GM18868 (cell line): ENCODE data around the gene CDK5.

ENCODE experiments used
- ATAC-seq: cut with Tn5 transposase; IDR thresholded peaks from one replicate; pipeline ENCODE4 v1.9.1; 2021; ENCODE audit warnings: mild to moderate bottlenecking, moderate library complexity; ENCODE audit not compliant: unreplicated experiment

The CDK5 gene

DNA sequence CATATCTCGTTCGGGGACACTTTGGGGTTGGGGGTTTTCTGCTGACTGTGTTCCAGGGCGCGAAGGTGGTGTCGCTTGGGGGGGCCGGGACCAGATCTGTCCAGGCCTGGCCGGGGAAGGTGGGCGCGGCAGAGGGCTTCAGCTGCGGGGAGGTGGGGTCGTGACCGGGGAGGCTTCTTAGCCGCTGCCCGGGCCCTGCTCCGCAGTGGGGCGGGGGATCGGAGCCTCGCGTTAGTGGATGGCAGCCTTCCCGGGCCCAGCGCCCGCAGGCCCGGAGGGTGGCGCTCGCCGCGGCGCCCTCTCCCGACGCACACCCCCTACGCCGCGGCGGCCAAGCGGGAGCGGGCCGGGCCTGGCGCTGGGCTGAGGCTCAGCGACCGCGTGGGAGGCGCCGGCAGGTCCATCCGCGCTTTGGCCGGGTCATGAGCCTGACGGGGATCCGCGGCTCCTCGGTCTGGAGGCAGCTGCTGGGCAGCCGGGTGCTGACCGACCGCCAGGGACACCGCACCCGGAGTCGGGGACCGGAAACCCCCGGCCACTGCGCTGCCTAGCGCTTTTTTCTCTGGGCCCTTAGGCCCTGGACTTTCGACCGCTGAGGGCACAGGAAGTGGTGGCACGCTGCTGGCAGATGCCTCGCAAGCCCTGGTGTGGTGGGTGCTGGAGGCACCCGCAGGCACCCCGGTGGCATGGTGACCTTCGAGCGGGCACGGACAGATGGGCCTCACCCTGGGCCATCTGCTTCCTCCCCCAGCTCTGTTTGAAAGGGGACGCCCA, 29.7 kb upstream of the CDK5 start:
- peak; percentile 17 for ATAC-seq

DNA sequence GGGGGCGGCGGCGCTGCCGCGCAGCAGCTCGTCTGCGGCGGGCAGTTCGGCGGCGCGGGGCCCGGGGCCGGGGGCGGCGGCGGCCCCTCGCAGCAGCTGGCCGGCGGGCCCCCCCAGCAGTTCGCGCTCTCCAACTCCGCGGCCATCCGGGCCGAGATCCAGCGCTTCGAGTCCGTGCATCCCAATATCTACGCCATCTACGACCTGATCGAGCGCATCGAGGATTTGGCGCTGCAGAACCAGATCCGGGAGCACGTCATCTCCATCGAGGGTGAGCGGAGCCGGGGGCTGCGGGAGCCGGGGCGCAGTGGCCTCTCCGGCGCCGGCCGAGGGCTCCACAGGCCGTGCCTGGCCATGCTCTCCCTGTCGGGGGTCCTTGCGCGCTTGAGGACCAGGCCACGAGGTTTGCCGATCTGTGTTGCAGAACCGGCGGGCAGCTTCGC, 29.1 kb upstream of the CDK5 start:
- ATAC-seq, result no peak

- peak; percentile 39 for ATAC-seq
These were observed 28.3 kb upstream of the CDK5 start, which contains the start of gene AGAP3 for GRCh38 chr7:151085691-151086620. TSS of gene AGAP3 (plus strand) at chr7:151086475. CDS start at chr7:151086742, 267 bp downstream.

DNA sequence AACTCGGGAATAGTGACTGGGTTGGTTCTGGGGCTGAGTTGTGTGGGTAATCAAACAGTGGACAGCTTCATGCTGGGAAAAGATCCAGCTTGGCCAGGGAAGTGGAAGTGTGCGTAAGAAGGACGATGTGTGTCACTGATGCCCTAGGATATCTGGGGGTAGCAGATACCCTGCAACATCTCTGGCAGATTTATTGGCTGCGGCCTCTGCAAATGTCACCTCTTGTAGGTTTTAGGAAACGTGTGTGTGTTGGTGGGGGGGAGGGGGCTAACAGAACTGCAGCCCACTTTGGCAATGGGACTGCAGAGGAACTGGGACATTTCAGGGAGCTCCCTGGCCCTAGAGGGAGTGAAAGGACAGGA, 27.6 kb upstream of the CDK5 start:
- ATAC-seq, result no peak

GRCh38 chr7:151083824-151084160, 26.1 kb upstream of the CDK5 start:
- ATAC-seq, result no peak

- ATAC-seq, result peak; percentile 48
These were observed 25.6 kb upstream of the CDK5 start, which contains the start of gene TMUB1 for GRCh38 chr7:151083071-151083823. TSS of gene TMUB1 (minus strand) at chr7:151083493. CDS start at chr7:151082563, 930 bp downstream.

DNA sequence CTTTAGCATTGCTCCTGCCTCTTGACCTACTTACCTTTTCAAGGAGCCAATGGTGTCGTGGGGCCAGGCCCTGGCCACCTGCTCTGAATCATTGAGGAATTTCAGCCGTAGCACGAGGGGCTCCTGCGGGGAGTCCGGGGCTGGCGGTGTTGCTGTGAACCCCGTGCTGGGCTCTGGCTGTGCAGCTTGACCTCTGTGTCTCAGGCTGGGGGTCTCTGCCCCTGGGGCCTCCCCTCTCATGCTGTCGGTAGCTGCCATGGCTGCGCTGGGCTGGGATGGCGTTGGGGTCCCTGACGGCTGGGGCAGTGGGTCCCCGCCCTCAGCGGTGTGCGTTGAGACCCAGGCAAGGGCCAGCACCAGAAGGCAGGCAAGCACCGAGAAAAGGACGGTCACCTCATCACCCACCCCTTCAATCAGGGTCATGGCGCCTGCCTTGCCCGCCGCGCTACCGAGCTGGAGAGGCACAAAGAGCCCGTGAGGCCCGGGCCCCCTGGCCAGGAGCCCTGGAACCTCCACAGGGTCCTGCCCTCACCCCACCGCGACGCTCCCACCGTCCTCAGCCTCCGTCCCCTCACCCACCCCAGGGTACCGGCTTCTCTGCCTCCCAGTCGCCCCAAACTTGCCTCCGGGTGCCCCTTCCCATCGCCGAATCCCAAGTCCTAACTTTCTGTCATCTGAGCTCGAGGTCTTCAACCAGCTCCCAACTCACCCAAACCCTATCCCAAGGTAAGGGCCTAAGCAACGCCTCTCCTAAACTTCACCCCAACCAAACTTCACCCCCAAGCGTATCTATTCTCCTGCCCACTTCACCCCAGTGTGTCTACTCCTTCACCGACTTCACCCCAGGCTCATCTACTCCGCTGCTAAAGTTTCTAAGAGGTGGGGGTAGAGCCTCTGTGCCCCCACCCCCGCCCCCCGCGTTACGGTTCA, 24.7 kb upstream of the CDK5 start:
- no peak for ATAC-seq

- ATAC-seq, result no peak
These were observed 23.7 kb upstream of the CDK5 start for GRCh38 chr7:151081170-151082101.

GRCh38 chr7:151080522-151081169, 22.9 kb upstream of the CDK5 start, which contains the start of gene FASTK:
TSS of gene FASTK (minus strand) at chr7:151080809. CDS start at chr7:151080766, 43 bp downstream.
- peak; percentile 79 for ATAC-seq

DNA sequence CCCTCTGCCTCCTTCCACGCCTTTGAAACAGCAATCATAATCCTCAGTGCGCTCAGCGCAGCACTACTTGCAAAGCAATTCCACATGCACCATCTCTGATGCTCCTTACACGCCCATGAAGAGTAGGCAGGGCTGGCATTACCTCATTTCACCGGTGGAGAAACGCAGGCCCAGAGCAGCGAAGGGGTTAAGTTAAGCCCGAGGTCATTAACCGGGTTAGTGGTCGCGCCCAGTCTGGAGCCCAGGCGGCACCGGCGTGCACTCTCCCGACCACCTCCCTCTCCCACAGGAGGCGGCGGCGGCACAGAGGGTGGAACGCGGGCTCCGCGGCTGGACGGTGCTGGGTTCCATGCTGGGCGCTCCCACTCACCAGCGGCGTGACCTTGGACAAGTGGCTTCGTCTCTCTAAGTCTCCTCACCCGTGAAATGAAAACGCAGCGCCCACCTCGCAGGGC, 22.4 kb upstream of the CDK5 start:
- ATAC-seq, result no peak

GRCh38 chr7:151079199-151079910, 21.7 kb upstream of the CDK5 start:
- ATAC-seq, result no peak

GRCh38 chr7:151078233-151079040, 20.7 kb upstream of the CDK5 start:
- ATAC-seq, result no peak

GRCh38 chr7:151077705-151078232, 20.1 kb upstream of the CDK5 start:
- ATAC-seq, result no peak

DNA sequence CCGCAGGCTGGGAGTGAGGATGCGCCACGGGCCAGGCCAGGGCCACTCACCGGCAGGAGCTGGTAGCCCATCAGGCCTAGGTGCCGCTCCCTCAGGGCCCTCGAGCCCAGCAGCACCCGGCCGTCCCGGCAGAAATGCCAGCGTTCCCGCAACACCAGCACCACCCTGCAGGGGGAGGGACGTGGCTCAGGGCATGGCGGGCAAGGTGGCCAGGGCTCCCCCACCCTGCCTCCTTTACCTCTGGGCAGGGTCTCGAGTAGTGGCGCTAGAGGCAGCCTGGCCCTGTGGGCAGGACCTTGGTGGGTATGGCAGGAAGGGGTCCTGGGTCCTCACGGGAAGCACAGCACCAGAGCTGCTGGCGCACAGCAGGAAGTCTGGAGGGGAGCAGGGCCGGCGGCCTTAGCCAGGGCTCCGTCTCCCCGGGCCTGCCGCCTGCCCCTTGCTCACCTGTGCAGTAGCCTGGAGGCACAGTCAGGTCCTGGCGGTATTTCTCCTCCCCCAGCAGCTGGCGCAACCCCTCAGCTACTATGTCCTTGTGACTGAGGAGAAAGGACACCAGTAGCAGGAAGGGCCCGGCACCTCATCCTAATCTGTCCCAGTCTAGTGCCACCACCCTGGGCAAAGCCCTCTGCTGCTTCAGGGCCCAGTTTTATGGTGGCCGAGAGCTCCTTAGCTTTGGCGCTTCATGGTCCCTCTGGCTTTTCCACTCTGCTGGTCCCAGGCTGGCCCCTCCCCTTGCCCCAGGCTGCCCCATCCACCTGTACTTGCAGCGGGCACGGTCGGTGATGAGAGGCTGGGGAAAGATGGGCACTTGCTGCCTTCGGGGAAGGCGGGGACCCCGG, 19.4 kb upstream of the CDK5 start:
- no peak for ATAC-seq

- ATAC-seq, result no peak
These were observed 18.3 kb upstream of the CDK5 start for GRCh38 chr7:151075978-151076426.

DNA sequence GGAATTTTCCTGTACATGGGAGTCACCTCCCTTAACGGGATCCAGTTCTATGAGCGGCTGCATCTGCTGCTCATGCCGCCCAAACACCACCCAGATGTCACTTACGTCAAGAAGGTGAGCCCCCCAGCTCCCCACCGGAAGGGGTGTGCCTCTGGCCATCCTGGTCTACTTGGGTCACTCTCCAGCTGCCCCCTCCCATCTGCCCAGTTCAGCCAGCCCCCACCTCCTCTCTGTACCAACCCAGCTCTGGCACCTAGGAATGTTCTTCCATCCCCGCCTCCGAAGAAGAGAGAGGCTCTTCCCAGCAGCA, 17.9 kb upstream of the CDK5 start:
- ATAC-seq, result no peak
